ENCODE data around the gene FOXN4. TPM values are rescaled to one million over a fixed set of nuclear protein-coding genes. Genes with fewer than 3 reads are reported as not detected.
A peak's percentile ranks its signal among the peaks of the same experiment; 100 is the strongest.

The FOXN4 gene
- total and polyA plus RNA-seq, 2 of the 13 experiments (the other 11 are each of a cell fraction or from before 2014, with no cell fraction given): 0.11 TPM; not detected in 1

GRCh38 chr12:109277899-109278762, 31.0 kb downstream of the FOXN4 start:
- Histone ChIP-seq H3K79me2 (ENCODE audit: insufficient read depth, low read length) (no peaks in the 10 kb centered on the region), H4K20me1 (ENCODE audit: insufficient read depth, low read length) (no peaks in the 10 kb centered on the region), H3K4me1 (ENCODE audit: insufficient read depth, low read length) (peaks cover 53% of the 10 kb centered on the region), H3K4me2 (ENCODE audit: low read depth, low read length) (peak overlapping the region; percentile 67), H3K9ac (ENCODE audit: insufficient read depth, low read depth, low read length) (peak overlapping the region; percentile 30; the same call in 1 of the 2 replicates), H3K4me3 (replicated peaks in 1 of 3; ENCODE audit: insufficient read depth in 1 of 3, low read depth in 2 of 3, low read length in 3 of 3) (peak overlapping the region in 1 of 3 experiments; percentile 21; a peak in 1 of 6 replicates), H2AFZ (ENCODE audit: low read length) (no peak overlapping the region), H3K9me3 (ENCODE audit: low read length) (no peaks in the 10 kb centered on the region), H3K27ac (ENCODE audit: extremely low read length, insufficient read depth, low read length) (peak overlapping the region; percentile 50), H3K27me3 (ENCODE audit: control insufficient read depth in 1 of 2, insufficient read depth in 2 of 2, low read length in 2 of 2) (peaks cover 0 to 1% of the 10 kb centered on the region in 2 experiments; a peak in 1 of 5 replicates), H3K36me3 (replicated peaks in 1 of 2; ENCODE audit: control insufficient read depth in 1 of 2, insufficient read depth in 2 of 2, low read length in 2 of 2) (no peaks in the 10 kb centered on the region)
- FAIRE-seq: peak; percentile 97
- intact Hi-C loops (cut with micrococcal nuclease; ENCODE audit: unreplicated experiment): no loop called here
- ATAC-seq: peak; percentile 83
- peak; percentile 97 for DNase-seq (ENCODE audit: low spot score)
- BruUV-seq (replicated peaks): no TSS peak
- WGBS (ENCODE audit: low lambda C conversion rate): 18% methylated on average over 13 of the region's 15 CpGs
- POLR2A ChIA-PET: interaction anchor here (0.8 to 1.0 kb wide), 3 partner anchors 80 to 162 kb away, joined by 3 to 5 read pairs (median 3); partner anchors contain the start of gene ACACB
- in situ Hi-C loops (cut with HindIII; ENCODE audit: extremely low pct_ligation_motif_present, low pct_unique_long_range_greater_than_20kb): no loop called here
- CTCF ChIA-PET (ENCODE audit: low intra/inter-chr PET ratio, low total read pairs): no interaction called here
- TF ChIP-seq ZNF614 (CRISPR knock-in tag; IDR thresholded peaks at IDR 0.05; ENCODE audit: borderline replicate concordance) (peak; percentile 67; the same call in 1 of the 2 replicates), ZNF800 (CRISPR knock-in tag; IDR thresholded peaks at IDR 0.05) (no peak), CEBPG (CRISPR knock-in tag; IDR thresholded peaks at IDR 0.05) (peak; percentile 99), AKAP8 (CRISPR knock-in tag; IDR thresholded peaks at IDR 0.05) (no peak), ZNF280B (CRISPR knock-in tag; IDR thresholded peaks at IDR 0.05; ENCODE audit: borderline replicate concordance) (no peak), ZNF142 (CRISPR knock-in tag; IDR thresholded peaks at IDR 0.05) (no peak), NFKB2 (CRISPR knock-in tag; IDR thresholded peaks at IDR 0.05; ENCODE audit: borderline replicate concordance) (no peak), KDM5B (CRISPR knock-in tag; IDR thresholded peaks at IDR 0.05; ENCODE audit: borderline replicate concordance) (no peak), MATR3 (CRISPR knock-in tag; IDR thresholded peaks at IDR 0.05) (no peak), ZNF292 (CRISPR knock-in tag; IDR thresholded peaks at IDR 0.05; ENCODE audit: borderline replicate concordance, low read depth) (peak; percentile 89; the same call in 1 of the 2 replicates), CTCF (CRISPR knock-in tag; IDR thresholded peaks at IDR 0.05) (0 out of 2 replicates have a peak, but pooled peaks have one; percentile 2)
